ENCODE data around the gene URB2. TPM values are rescaled to one million over a fixed set of nuclear protein-coding genes. Genes with fewer than 3 reads are reported as not detected.

Gene URB2
- total RNA-seq, 1 experiment from 2014 or later, result 24.6 TPM

DNA sequence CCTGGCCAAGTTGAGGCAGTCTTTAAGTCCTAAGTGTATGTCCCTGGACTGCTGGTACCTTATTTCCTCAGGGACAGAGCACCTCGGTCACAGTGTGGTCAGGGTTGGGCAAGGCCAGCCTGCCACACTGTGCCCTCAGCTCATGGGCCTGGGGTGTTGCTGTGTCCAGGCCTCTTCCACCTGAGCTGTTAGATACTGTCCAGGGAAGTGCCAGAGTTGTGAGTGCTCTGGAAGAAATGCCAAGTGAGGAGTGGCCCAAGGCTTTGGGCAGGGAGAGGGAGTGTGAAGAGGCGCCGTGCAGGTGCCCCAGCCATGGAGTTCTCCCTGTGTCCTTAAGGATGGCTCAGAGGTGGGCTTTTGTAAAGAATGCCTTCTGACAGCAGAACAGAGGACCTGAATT lies 15.3 kb downstream of the URB2 start (continued):
- TF ChIP-seq, protein P1, sequence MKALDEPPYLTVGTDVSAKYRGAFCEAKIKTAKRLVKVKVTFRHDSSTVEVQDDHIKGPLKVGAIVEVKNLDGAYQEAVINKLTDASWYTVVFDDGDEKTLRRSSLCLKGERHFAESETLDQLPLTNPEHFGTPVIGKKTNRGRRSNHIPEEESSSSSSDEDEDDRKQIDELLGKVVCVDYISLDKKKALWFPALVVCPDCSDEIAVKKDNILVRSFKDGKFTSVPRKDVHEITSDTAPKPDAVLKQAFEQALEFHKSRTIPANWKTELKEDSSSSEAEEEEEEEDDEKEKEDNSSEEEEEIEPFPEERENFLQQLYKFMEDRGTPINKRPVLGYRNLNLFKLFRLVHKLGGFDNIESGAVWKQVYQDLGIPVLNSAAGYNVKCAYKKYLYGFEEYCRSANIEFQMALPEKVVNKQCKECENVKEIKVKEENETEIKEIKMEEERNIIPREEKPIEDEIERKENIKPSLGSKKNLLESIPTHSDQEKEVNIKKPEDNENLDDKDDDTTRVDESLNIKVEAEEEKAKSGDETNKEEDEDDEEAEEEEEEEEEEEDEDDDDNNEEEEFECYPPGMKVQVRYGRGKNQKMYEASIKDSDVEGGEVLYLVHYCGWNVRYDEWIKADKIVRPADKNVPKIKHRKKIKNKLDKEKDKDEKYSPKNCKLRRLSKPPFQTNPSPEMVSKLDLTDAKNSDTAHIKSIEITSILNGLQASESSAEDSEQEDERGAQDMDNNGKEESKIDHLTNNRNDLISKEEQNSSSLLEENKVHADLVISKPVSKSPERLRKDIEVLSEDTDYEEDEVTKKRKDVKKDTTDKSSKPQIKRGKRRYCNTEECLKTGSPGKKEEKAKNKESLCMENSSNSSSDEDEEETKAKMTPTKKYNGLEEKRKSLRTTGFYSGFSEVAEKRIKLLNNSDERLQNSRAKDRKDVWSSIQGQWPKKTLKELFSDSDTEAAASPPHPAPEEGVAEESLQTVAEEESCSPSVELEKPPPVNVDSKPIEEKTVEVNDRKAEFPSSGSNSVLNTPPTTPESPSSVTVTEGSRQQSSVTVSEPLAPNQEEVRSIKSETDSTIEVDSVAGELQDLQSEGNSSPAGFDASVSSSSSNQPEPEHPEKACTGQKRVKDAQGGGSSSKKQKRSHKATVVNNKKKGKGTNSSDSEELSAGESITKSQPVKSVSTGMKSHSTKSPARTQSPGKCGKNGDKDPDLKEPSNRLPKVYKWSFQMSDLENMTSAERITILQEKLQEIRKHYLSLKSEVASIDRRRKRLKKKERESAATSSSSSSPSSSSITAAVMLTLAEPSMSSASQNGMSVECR (CRISPR knock-in tag; IDR thresholded peaks at IDR 0.05; ENCODE audit: borderline replicate concordance), result no peak
- no peak for TF ChIP-seq CREM (CRISPR knock-in tag; IDR thresholded peaks at IDR 0.05)
- no peak for TF ChIP-seq CBFB (CRISPR knock-in tag; IDR thresholded peaks at IDR 0.05; ENCODE audit: low read depth)
- TF ChIP-seq HMGA2 (CRISPR knock-in tag; IDR thresholded peaks at IDR 0.05), result no peak
- TF ChIP-seq NR3C1 (CRISPR knock-in tag; conservative IDR thresholded peaks at IDR 0.05; ENCODE audit: low read depth), result no peak
- no peak for TF ChIP-seq TCF7 (CRISPR knock-in tag; IDR thresholded peaks at IDR 0.05; ENCODE audit: low read depth)
- TF ChIP-seq NFATC4 (CRISPR knock-in tag; IDR thresholded peaks at IDR 0.05), result no peak
- TF ChIP-seq, protein P2, sequence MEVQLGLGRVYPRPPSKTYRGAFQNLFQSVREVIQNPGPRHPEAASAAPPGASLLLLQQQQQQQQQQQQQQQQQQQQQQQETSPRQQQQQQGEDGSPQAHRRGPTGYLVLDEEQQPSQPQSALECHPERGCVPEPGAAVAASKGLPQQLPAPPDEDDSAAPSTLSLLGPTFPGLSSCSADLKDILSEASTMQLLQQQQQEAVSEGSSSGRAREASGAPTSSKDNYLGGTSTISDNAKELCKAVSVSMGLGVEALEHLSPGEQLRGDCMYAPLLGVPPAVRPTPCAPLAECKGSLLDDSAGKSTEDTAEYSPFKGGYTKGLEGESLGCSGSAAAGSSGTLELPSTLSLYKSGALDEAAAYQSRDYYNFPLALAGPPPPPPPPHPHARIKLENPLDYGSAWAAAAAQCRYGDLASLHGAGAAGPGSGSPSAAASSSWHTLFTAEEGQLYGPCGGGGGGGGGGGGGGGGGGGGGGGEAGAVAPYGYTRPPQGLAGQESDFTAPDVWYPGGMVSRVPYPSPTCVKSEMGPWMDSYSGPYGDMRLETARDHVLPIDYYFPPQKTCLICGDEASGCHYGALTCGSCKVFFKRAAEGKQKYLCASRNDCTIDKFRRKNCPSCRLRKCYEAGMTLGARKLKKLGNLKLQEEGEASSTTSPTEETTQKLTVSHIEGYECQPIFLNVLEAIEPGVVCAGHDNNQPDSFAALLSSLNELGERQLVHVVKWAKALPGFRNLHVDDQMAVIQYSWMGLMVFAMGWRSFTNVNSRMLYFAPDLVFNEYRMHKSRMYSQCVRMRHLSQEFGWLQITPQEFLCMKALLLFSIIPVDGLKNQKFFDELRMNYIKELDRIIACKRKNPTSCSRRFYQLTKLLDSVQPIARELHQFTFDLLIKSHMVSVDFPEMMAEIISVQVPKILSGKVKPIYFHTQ (CRISPR knock-in tag; IDR thresholded peaks at IDR 0.05), result no peak
- TF ChIP-seq EMX1 (CRISPR knock-in tag; IDR thresholded peaks at IDR 0.05), result no peak

DNA sequence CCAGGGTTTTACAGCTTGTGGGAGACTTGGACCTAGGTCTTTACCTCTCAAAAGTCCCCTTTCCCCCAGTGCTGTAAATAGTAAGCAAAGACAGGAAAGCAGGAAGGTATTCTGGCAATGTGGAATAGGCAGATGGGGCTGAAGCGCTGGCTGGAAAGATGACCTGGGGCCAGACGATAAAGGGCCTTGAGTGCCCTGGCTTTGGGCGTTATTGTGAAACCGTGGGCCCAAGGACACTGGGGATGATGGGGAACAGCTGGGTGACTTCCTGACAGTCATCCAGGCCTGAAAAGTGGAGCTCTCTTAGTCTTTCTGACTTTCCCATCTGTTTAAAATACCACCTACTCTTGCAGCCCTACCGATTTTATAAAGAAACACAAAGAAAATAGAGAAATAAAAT lies 16.3 kb downstream of the URB2 start:
- DNase-seq (ENCODE audit: low spot score) (no peak), ATAC-seq (no peak)
- POLR2A ChIA-PET, result no interaction called here
- Mint-ChIP-seq H3K4me3 (no peak overlapping the region), H3K27me3 (ENCODE audit: low read depth) (no peaks in the 10 kb centered on the region), H3K9me3 (no peaks in the 10 kb centered on the region), H3K4me1 (no peaks in the 10 kb centered on the region), H3K36me3 (peaks cover 56% of the 10 kb centered on the region), H3K27ac (no peak overlapping the region)
- CTCF ChIA-PET, result no interaction called here
- TF ChIP-seq, protein P3, sequence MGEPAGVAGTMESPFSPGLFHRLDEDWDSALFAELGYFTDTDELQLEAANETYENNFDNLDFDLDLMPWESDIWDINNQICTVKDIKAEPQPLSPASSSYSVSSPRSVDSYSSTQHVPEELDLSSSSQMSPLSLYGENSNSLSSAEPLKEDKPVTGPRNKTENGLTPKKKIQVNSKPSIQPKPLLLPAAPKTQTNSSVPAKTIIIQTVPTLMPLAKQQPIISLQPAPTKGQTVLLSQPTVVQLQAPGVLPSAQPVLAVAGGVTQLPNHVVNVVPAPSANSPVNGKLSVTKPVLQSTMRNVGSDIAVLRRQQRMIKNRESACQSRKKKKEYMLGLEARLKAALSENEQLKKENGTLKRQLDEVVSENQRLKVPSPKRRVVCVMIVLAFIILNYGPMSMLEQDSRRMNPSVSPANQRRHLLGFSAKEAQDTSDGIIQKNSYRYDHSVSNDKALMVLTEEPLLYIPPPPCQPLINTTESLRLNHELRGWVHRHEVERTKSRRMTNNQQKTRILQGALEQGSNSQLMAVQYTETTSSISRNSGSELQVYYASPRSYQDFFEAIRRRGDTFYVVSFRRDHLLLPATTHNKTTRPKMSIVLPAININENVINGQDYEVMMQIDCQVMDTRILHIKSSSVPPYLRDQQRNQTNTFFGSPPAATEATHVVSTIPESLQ (CRISPR knock-in tag; IDR thresholded peaks at IDR 0.05), result no peak
- no peak for TF ChIP-seq ZNF416 (CRISPR knock-in tag; IDR thresholded peaks at IDR 0.05)
- TF ChIP-seq, protein P4, sequence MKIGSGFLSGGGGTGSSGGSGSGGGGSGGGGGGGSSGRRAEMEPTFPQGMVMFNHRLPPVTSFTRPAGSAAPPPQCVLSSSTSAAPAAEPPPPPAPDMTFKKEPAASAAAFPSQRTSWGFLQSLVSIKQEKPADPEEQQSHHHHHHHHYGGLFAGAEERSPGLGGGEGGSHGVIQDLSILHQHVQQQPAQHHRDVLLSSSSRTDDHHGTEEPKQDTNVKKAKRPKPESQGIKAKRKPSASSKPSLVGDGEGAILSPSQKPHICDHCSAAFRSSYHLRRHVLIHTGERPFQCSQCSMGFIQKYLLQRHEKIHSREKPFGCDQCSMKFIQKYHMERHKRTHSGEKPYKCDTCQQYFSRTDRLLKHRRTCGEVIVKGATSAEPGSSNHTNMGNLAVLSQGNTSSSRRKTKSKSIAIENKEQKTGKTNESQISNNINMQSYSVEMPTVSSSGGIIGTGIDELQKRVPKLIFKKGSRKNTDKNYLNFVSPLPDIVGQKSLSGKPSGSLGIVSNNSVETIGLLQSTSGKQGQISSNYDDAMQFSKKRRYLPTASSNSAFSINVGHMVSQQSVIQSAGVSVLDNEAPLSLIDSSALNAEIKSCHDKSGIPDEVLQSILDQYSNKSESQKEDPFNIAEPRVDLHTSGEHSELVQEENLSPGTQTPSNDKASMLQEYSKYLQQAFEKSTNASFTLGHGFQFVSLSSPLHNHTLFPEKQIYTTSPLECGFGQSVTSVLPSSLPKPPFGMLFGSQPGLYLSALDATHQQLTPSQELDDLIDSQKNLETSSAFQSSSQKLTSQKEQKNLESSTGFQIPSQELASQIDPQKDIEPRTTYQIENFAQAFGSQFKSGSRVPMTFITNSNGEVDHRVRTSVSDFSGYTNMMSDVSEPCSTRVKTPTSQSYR (CRISPR knock-in tag; IDR thresholded peaks at IDR 0.05), result no peak
- no peak for TF ChIP-seq OVOL2 (CRISPR knock-in tag; IDR thresholded peaks at IDR 0.05; ENCODE audit: borderline replicate concordance)
- TF ChIP-seq ZBTB21 (CRISPR knock-in tag; IDR thresholded peaks at IDR 0.05; ENCODE audit: borderline replicate concordance), result no peak
- TF ChIP-seq GRHL2 (CRISPR knock-in tag; IDR thresholded peaks at IDR 0.05; ENCODE audit: insufficient replicate concordance, severe bottlenecking), result no peak
- no peak for TF ChIP-seq CREB1 (CRISPR knock-in tag; IDR thresholded peaks at IDR 0.05)
- TF ChIP-seq NR2C2 (CRISPR knock-in tag; IDR thresholded peaks at IDR 0.05), result no peak
- no peak for TF ChIP-seq FOXK1 (CRISPR knock-in tag; IDR thresholded peaks at IDR 0.05)
- TF ChIP-seq MXD4 (CRISPR knock-in tag; IDR thresholded peaks at IDR 0.05; ENCODE audit: borderline replicate concordance), result no peak
- no peak for TF ChIP-seq ZNF317 (CRISPR knock-in tag; IDR thresholded peaks at IDR 0.05; ENCODE audit: borderline replicate concordance, low read depth)
- TF ChIP-seq ZNF138 (CRISPR knock-in tag; conservative IDR thresholded peaks at IDR 0.05), result no peak
- no peak for TF ChIP-seq JUN (CRISPR knock-in tag; IDR thresholded peaks at IDR 0.05)
- no peak for TF ChIP-seq ZNF121 (CRISPR knock-in tag; IDR thresholded peaks at IDR 0.05)
- no peak for TF ChIP-seq NR3C1 (CRISPR knock-in tag; conservative IDR thresholded peaks at IDR 0.05; ENCODE audit: low read depth)
- TF ChIP-seq, protein P5, sequence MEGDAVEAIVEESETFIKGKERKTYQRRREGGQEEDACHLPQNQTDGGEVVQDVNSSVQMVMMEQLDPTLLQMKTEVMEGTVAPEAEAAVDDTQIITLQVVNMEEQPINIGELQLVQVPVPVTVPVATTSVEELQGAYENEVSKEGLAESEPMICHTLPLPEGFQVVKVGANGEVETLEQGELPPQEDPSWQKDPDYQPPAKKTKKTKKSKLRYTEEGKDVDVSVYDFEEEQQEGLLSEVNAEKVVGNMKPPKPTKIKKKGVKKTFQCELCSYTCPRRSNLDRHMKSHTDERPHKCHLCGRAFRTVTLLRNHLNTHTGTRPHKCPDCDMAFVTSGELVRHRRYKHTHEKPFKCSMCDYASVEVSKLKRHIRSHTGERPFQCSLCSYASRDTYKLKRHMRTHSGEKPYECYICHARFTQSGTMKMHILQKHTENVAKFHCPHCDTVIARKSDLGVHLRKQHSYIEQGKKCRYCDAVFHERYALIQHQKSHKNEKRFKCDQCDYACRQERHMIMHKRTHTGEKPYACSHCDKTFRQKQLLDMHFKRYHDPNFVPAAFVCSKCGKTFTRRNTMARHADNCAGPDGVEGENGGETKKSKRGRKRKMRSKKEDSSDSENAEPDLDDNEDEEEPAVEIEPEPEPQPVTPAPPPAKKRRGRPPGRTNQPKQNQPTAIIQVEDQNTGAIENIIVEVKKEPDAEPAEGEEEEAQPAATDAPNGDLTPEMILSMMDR (IDR thresholded peaks at IDR 0.05), result no peak

Measured in WTC11 (cell line).